ENCODE results near the gene ARL2.

DNA sequence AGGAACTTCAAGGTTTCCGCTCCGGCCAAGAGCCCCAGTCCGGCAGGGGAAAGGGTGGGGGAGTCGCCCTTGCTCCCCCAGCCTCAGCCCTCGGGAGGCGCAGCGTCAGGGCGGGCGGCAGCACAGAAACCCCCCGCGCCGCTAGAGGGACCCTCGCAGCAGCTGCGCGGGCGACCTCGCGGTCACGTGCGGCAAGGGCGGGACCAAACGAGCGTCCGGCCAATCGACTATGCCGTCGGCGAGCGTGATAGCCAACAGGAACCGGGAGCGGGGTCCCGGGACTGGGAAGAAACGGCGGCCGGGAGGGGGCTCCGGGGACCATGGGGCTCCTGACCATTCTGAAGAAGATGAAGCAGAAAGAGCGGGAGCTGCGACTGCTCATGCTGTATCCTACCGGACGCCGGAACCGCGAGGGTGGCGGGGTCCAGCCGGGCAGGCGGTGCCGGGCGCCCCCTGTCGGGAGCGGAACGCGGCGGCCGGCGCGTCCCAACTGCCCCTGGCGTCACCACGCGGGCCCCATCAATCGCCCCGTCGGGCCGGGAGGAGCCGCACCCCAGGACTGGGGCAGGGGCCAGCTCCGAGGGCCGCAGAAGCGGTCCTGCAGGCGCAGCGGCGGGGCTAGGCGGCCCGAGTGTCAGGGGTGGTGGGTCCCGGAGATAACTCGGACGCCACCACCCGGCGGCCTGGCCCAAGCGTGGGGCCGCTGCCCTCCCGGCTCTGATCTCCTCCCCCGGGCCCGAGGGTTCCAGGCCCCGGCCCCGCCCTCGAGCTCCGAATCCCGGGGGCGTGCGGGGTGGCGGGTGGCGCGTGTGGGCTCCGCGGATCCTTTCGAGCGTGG is at the start of gene ARL2:
- peak; percentile 71 for TF ChIP-seq CTCF (IDR thresholded peaks at IDR 0.05; ENCODE audit: low read depth, low read length)
- TF ChIP-seq EZH2phosphoT487 (IDR thresholded peaks at IDR 0.05; ENCODE audit: low read depth), result no peak

All from OCI-LY3 (cell line).